SK-N-SH (cell line): ENCODE data around the gene IFT52. TPM values are rescaled to one million over a fixed set of nuclear protein-coding genes. Genes with fewer than 3 reads are reported as not detected.

ENCODE experiments used
- CTCF ChIA-PET: fragments of 300-600, 350-600 bp; formaldehyde crosslinking; extraction: SDS; loops from one replicate; lab custom pipeline; 2021; lab: Yijun Ruan, JAX
- POLR2A ChIA-PET: fragments of 350-600 bp; sonication (Branson Sonifier 250); formaldehyde crosslinking; extraction: SDS; loops from one replicate; lab custom pipeline; 2020; ENCODE audit warnings: antibody characterized with exemption, inconsistent platforms; lab: Yijun Ruan, JAX
- DNase-seq: peaks from one replicate; pipeline ENCODE4 v3.0.0; 2012
- H2AFZ ChIP-seq: fragments of 200-600 bp; sonication (generic); 2 replicates; pipeline ENCODE4 v1.8.1; 2016; ENCODE audit warnings: antibody characterized with exemption, mild to moderate bottlenecking, low read depth
- H3F3A ChIP-seq: fragments of 200-600 bp; sonication (generic); replicated peaks from 2 replicates; pipeline ENCODE3; 2016; ENCODE audit warnings: antibody characterized with exemption, mild to moderate bottlenecking; ENCODE audit not compliant: insufficient read depth
- H3K27ac ChIP-seq, 2 experiments: fragments of 200-500 bp in 1 of 2; fragments of 200-600 bp in 1 of 2; sonication (Bioruptor generic) in 1 of 2; sonication (generic), shearing (Covaris generic) in 1 of 2; 2 replicates each; pipeline versions ENCODE4 v1.5.1 to v1.6.1; 2014 to 2016; ENCODE audit warnings: low read depth in 2 of 2, inconsistent platforms in 1 of 2, low read length in 1 of 2, mild to moderate bottlenecking in 1 of 2, mixed read lengths in 1 of 2
- H3K27me3 ChIP-seq: fragments of 200-600 bp; sonication (generic), shearing (Covaris generic); 2 replicates; pipeline ENCODE4 v1.6.1; 2016; ENCODE audit warnings: mixed run types; ENCODE audit not compliant: insufficient read depth
- H3K36me3 ChIP-seq, 2 experiments: fragments of 200-500 bp in 1 of 2; fragments of 200-600 bp in 1 of 2; sonication (Bioruptor generic) in 1 of 2; sonication (generic) in 1 of 2; replicated peaks in 1 of 2; 2 replicates each; pipeline versions ENCODE3 to v1.5.1; 2014 to 2016; ENCODE audit warnings: low read length in 1 of 2, mild to moderate bottlenecking in 1 of 2; ENCODE audit not compliant: insufficient read depth in 2 of 2, control insufficient read depth in 1 of 2
- H3K4me1 ChIP-seq, 2 experiments: fragments of 200-500 bp in 1 of 2; fragments of 200-600 bp in 1 of 2; sonication (Bioruptor generic) in 1 of 2; sonication (generic), shearing (Covaris generic) in 1 of 2; 2 replicates each; pipeline versions ENCODE4 v1.5.1 to v1.6.1; 2014 to 2016; ENCODE audit warnings: low read depth in 1 of 2, low read length in 1 of 2, mixed run types in 1 of 2; ENCODE audit not compliant: insufficient read depth in 2 of 2, control insufficient read depth in 1 of 2
- H3K4me2 ChIP-seq: fragments of 200-600 bp; sonication (generic), shearing (Covaris generic); 2 replicates; pipeline ENCODE4 v1.6.1; 2017; ENCODE audit warnings: mixed run types
- H3K4me3 ChIP-seq, 2 experiments: fragments of 200-500 bp in 1 of 2; fragments of 200-600 bp in 1 of 2; sonication (Bioruptor generic) in 1 of 2; sonication (generic), shearing (Covaris generic) in 1 of 2; 2 replicates each; pipeline versions ENCODE4 v1.5.1 to v1.8.1; 2014 to 2016; ENCODE audit warnings: low read depth in 2 of 2, inconsistent platforms in 1 of 2, low read length in 1 of 2, mild to moderate bottlenecking in 1 of 2, mixed read lengths in 1 of 2, moderate library complexity in 1 of 2
- H3K79me2 ChIP-seq: fragments of 200-600 bp; sonication (generic); 2 replicates; pipeline ENCODE4 v1.8.1; 2017; ENCODE audit warnings: mild to moderate bottlenecking; ENCODE audit not compliant: insufficient read depth
- H3K9ac ChIP-seq: fragments of 200-600 bp; sonication (generic); 2 replicates; pipeline ENCODE4 v1.6.1; 2017; ENCODE audit warnings: mixed run types
- H3K9me2 ChIP-seq: fragments of 200-600 bp; sonication (generic); 2 replicates; pipeline ENCODE4 v1.6.1; 2017; ENCODE audit warnings: mixed run types
- H3K9me3 ChIP-seq: fragments of 200-600 bp; sonication (generic); 2 replicates; pipeline ENCODE4 v1.6.1; 2017; ENCODE audit warnings: mixed run types, mild to moderate bottlenecking, moderate library complexity
- H4K20me1 ChIP-seq: fragments of 200-600 bp; sonication (generic); 2 replicates; pipeline ENCODE4 v1.6.1; 2017; ENCODE audit warnings: mild to moderate bottlenecking, mixed run types; ENCODE audit not compliant: insufficient read depth
- EP300 ChIP-seq, 2 experiments: IDR thresholded peaks; 2 replicates each; pipeline versions ENCODE4 v1.4.0 to v1.6.1; 2012; ENCODE audit warnings: borderline replicate concordance in 1 of 2, low read depth in 1 of 2, low read length in 1 of 2
- FOSL2 ChIP-seq: IDR thresholded peaks from 2 replicates; pipeline ENCODE4 v1.4.0; 2012; ENCODE audit warnings: low read depth, mild to moderate bottlenecking, moderate library complexity, borderline replicate concordance
- FOXJ3 ChIP-seq: sonication (generic); formaldehyde crosslinking; IDR thresholded peaks from 2 replicates; pipeline ENCODE4 v1.5.1; 2020; ENCODE audit warnings: mild to moderate bottlenecking, missing genetic modification reagents
- GATA2 ChIP-seq: sonication (generic); formaldehyde crosslinking; IDR thresholded peaks from 2 replicates; pipeline ENCODE4 v1.5.0; 2020; ENCODE audit warnings: mild to moderate bottlenecking, missing genetic modification reagents
- MAX ChIP-seq: IDR thresholded peaks from 2 replicates; pipeline ENCODE4 v1.4.0; 2012; ENCODE audit warnings: low read depth
- MXI1 ChIP-seq: IDR thresholded peaks from 2 replicates; pipeline ENCODE4 v1.6.1; 2012; ENCODE audit warnings: mild to moderate bottlenecking, low read depth, low read length, improper control_type of control experiment
- NFIC ChIP-seq: IDR thresholded peaks from 2 replicates; pipeline ENCODE4 v1.4.0; 2012; ENCODE audit warnings: borderline replicate concordance
- NRF1 ChIP-seq: IDR thresholded peaks from 2 replicates; pipeline ENCODE4 v1.6.1; 2012; ENCODE audit warnings: low read depth, mild to moderate bottlenecking, low read length
- PBX3 ChIP-seq: IDR thresholded peaks from 2 replicates; pipeline ENCODE4; 2012
- RAD21 ChIP-seq: IDR thresholded peaks from 2 replicates; pipeline ENCODE4 v1.6.1; 2012; ENCODE audit warnings: mild to moderate bottlenecking, low read length
- SIN3A ChIP-seq: IDR thresholded peaks from 2 replicates; pipeline ENCODE4 v1.6.1; 2012; ENCODE audit warnings: low read depth, mild to moderate bottlenecking, low read length, moderate library complexity, borderline replicate concordance
- USF2 ChIP-seq: fragments of 150-350 bp; IDR thresholded peaks from 2 replicates; pipeline ENCODE4 v1.6.1; 2017; ENCODE audit warnings: antibody characterized with exemption, low read length, low read depth, borderline replicate concordance
- ZBTB33 ChIP-seq: IDR thresholded peaks from 2 replicates; pipeline ENCODE4 v1.4.0; 2012; ENCODE audit warnings: low read depth, borderline replicate concordance
- WGBS: methylation state at CpG from one replicate; pipeline ENCODE4 v1.1.6; 2017; ENCODE audit warnings: low lambda C conversion rate; 5-methylcytosine and 5-hydroxymethylcytosine counted together
- polyA plus RNA-seq, 3 experiments: library from polyadenylated mRNA; depleted of rRNA; stranded (reverse); fragments of >200 nt; gene quantifications; 2 replicates each; pipeline ENCODE4 v1.2.3, GENCODE V29; 2012

IFT52 gene
- polyA plus RNA-seq, 1 of the 3 experiments (the other 2 are of a cell fraction), result 34.0 TPM

- no peak for TF ChIP-seq MXI1
- no peak for TF ChIP-seq USF2
- no peak for TF ChIP-seq FOXJ3 (CRISPR knock-in tag)
- no peak for TF ChIP-seq SIN3A
- TF ChIP-seq NFIC, result no peak
- no peak for TF ChIP-seq ZBTB33
- TF ChIP-seq PBX3, result no peak
- TF ChIP-seq NRF1, result no peak
- TF ChIP-seq GATA2, result no peak
- TF ChIP-seq MAX, result no peak
- TF ChIP-seq EP300 (IDR thresholded peaks at IDR 0.05; ENCODE audit: borderline replicate concordance in 1 of 2, low read depth in 1 of 2, low read length in 1 of 2), result no peak
- TF ChIP-seq RAD21, result no peak
Observed at GRCh38 chr20:43655937-43656336, 65.2 kb downstream of the IFT52 start.

GRCh38 chr20:43658069-43658722 is 67.5 kb downstream of the IFT52 start:
- no peak for TF ChIP-seq FOSL2
- no peak for DNase-seq

More at GRCh38 chr20:43655937-43656336, 65.2 kb downstream of the IFT52 start:
- no peak overlapping the region for H2AFZ ChIP-seq
- no peaks in the 10 kb centered on the region for H3K9me2 ChIP-seq
- no peaks in the 10 kb centered on the region for H3K27me3 ChIP-seq
- peaks cover 0 to 6% of the 10 kb centered on the region in 2 experiments; a peak in 1 of 4 replicates for H3K4me1 ChIP-seq
- no peaks in the 10 kb centered on the region for H4K20me1 ChIP-seq
- H3K9me3 ChIP-seq, result no peaks in the 10 kb centered on the region
- WGBS, result 63% methylated on average over 3 of the region's 3 CpGs
- no peak overlapping the region for H3K4me2 ChIP-seq
- no peak overlapping the region for H3K27ac ChIP-seq
- POLR2A ChIA-PET, result no interaction called here
- no peak for DNase-seq
- H3K36me3 ChIP-seq, result no peaks in the 10 kb centered on the region
- no peak overlapping the region for H3K9ac ChIP-seq
- H3K79me2 ChIP-seq, result no peaks in the 10 kb centered on the region
- H3K4me3 ChIP-seq, result no peak overlapping the region
- CTCF ChIA-PET, result interaction anchor here (1.0 to 1.1 kb wide), 2 partner anchors 12 to 36 kb away, joined by 3 to 4 read pairs; no protein-coding TSS in a partner anchor
- no peaks in the 10 kb centered on the region for H3F3A ChIP-seq

More at GRCh38 chr20:43658069-43658722, 67.5 kb downstream of the IFT52 start:
- POLR2A ChIA-PET, result no interaction called here
- peaks cover 3% of the 10 kb centered on the region for H3F3A ChIP-seq
- no peaks in the 10 kb centered on the region for H3K27me3 ChIP-seq
- H3K9me2 ChIP-seq, result no peaks in the 10 kb centered on the region
- WGBS, result 78% methylated on average over 11 of the region's 11 CpGs
- H3K9me3 ChIP-seq, result no peaks in the 10 kb centered on the region
- H3K36me3 ChIP-seq, result no peaks in the 10 kb centered on the region
- peak overlapping the region in 1 of 2 experiments; percentile 54; a peak in 2 of 4 replicates for H3K27ac ChIP-seq
- peak overlapping the region; percentile 76 for H3K9ac ChIP-seq
- H4K20me1 ChIP-seq, result no peaks in the 10 kb centered on the region
- peaks cover 0 to 10% of the 10 kb centered on the region in 2 experiments; a peak in 1 of 4 replicates for H3K4me1 ChIP-seq
- H3K4me3 ChIP-seq, result peak overlapping the region; percentile 73 to 84
- peak overlapping the region; percentile 91 for H3K4me2 ChIP-seq
- CTCF ChIA-PET, result interaction anchor here (1.7 kb wide), 1 partner anchor 12 kb away, joined by 5 read pairs; no protein-coding TSS in a partner anchor
- peak overlapping the region; percentile 99 for H2AFZ ChIP-seq
- no peaks in the 10 kb centered on the region for H3K79me2 ChIP-seq
